OCI-LY1 (cell line): ENCODE results near the gene OXCT2.

Source experiments
- CTCF ChIP-seq: fragments of 200-600 bp; sonication (generic), shearing (Covaris generic); IDR thresholded peaks from 2 replicates; pipeline ENCODE4 v1.5.1; 2017; ENCODE audit warnings: mild to moderate bottlenecking, antibody characterized with exemption, low read length, moderate library complexity, mixed read lengths
- EZH2 ChIP-seq: fragments of 200-600 bp; sonication (generic), shearing (Covaris generic); IDR thresholded peaks from 2 replicates; pipeline ENCODE4 v1.8.0; 2017; ENCODE audit warnings: borderline replicate concordance, mixed run types, mild to moderate bottlenecking, antibody characterized with exemption, low read length, moderate library complexity, mixed read lengths

GRCh38 chr1:39802496-39803260 is 31.5 kb upstream of the OXCT2 start:
- no peak for TF ChIP-seq CTCF
- no peak for TF ChIP-seq EZH2
